HG03521 (cell line): Measurements from ENCODE around the gene FERMT3.

Source experiments
- ATAC-seq: cut with Tn5 transposase; IDR thresholded peaks from one replicate; pipeline ENCODE4 v1.9.1; 2021; ENCODE audit warnings: mild to moderate bottlenecking, moderate library complexity; ENCODE audit not compliant: unreplicated experiment

FERMT3 gene

DNA sequence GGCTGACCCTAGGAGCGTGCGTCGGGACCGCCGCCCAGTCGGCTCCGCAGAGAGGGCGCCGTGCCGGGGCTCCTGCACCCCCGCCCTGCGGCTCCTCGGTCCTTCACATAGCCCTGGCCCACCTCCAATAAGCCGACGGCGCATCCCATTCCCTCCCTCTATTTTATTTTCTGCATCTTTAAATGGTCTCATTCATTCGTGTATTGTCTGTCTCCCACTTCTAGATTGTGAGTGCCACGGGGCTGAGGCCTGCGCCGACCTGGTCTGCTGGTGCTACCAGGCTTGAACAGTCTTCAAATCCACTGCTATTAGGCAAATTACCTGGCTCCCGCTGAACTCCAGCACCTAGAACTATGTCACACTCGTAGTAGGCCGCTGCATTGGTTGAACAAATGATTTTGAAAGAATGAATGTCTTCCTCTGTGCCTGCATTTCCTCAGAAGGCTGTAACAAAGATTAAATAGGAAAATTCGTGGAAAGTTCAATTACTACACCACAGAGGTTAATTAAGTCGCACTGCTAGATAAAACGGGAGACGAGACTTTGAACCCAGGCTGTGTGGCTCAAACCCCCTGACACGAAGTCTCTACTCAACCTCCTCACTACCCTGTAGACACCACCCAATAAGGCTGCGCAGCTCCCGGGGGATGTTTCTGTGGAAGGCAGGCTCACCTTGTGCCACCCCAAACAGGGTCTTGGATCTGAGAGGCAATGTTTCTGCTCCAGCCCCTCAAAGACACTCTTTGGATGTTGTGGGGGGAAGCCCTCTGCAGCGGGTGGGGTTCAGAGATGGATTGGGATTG is 41.4 kb downstream of the FERMT3 start:
- no peak for ATAC-seq

DNA sequence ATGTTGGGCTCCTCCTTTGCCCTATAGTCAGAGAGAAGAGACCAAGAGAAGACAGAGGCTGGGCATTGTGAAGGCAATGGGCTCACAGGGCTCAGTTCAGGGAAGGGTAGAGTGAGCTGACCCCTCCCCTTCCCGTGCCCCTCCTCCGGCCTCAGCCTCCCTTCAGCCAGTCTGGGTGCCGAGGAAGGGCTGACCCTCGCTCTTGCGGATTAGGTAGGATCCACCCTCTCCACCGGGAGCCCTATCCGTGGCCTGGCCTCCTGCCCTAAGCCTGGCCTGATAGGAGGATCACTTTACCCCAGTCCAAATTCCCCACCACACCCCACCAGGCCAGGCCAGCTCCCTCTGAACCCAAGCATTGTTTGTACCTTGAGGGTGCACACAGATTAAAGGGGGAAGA is 42.1 kb downstream of the FERMT3 start:
- ATAC-seq: no peak

DNA sequence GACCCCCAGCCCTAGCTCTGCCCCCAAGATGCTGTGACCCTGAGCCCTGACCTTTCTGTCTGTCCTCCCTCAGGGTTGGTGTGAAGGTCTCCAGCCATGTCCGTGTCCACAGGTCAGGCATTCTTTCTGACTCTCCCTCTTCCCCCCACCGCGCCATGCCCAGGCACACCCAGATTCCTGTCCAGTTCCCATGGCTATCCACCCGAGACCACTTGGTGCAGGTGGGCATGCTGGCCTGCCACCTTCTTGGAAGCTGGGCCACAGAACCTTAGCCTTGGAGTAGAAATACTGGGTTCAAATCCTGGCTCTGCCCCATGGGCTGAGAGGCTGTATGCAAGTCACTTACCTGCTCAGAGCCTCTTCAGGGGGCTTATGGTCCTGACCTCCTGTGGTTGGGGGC is 42.5 kb downstream of the FERMT3 start:
- no peak for ATAC-seq

DNA sequence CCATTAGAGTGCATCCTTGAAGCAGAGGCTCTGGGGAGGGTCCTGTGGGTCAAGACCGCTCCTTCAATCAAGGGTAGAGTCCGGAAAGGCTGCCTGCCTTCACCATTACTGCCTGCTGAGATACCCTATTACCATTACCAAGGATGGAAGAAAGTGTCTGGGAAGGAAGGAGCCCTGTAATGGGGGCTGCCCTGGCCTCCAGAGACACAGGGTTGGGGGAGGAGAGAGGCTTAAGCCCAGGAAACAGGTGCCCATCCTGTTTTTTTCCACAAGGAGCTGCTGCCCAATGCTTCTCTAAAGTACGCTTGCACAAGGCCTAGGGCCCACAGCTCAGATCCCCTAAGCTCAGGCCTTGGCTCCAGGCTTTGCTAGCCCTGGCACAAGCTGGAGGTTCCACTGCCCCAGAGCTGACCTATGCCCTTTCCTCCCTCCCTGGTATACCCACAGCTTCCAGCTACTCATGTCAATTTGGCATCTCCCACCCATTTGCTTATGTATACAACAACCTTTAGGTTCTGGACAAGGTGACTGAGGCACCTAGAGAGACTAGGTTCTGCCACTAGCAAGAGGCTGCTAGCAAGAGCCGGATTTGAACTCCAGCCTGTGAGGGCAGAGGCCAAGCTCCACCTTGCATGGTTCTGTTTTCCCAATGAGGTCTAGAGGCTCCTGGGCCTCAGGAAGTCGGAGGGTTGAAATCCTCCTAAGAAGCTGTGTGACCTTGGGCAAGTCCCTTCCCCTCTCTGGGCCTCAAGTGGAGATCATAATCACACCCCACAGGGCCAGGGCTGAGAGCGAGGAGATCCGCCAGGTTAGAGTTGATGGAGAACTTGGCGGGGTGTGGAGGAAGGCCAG is 43.3 kb downstream of the FERMT3 start:
- no peak for ATAC-seq

DNA sequence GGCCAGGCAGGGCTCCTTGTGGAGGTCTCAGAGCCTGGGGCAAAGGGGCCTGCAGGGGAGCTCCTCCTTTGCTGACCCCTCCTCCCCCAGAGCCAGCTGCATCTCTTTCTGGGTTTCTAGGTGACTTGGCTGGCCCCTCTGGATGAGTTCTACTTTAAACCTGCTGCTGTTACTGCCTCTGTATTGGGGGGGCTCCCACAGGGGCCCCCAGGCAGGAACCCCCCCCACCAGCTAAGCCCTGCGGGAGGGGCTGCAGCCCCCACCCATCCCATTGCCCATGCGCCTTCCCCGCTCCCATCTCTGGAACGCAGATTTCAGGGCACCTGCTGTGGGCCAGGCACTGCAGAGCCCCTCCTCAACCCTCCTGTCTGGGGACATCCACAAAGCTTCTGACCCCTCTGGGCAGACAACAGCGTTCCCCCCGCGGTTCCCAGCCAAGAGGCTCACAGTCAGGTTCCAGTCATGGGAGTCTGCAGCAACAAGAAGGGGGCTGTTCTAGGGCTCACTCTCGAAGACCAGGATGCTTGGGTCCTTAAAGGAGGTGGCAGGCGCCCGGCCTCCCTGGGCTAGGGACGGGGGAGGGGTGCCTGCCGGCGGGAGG is 44.0 kb downstream of the FERMT3 start:
- no peak for ATAC-seq

DNA sequence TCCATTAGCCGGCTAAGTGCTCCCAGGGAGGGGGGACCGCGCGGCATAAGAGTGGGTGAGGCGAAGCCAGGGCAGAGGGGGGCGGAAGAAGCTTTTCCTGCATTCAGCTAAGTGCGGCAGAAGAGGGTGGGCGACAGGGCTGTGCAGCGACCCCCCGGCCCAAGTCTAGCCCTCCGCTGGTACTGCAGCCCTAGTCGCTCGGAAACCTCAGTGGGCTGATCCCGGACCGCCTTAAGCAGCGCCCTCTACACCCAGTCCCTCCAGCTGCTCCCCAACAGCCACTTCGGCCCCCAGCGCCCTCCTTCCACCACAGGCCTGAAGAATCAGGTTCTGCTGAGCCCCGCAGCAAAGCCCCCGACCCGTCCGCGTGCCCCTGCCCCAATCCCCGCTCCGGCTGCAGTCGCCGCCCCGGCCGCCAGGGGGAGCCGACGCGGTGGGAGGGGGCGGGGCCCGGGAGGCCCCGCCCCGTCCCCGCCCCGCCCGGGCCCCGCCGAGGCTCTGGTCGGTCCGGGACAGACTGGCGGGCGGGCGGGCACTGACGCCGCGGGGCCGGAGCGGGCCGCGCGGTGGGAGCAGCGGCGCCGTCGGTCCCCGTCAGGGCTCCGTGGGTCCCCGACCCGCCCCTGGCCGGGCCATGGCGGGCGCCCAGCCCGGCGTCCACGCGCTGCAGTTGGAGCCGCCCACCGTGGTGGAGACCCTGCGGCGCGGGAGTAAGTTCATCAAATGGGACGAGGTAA is 44.7 kb downstream of the FERMT3 start, which contains the start of gene PLCB3:
Gene PLCB3, plus strand, starts transcription at position 515 of the 737 bp plus-strand sequence. Its CDS starts 120 bp downstream, at position 635.
- ATAC-seq: peak; percentile 42

DNA sequence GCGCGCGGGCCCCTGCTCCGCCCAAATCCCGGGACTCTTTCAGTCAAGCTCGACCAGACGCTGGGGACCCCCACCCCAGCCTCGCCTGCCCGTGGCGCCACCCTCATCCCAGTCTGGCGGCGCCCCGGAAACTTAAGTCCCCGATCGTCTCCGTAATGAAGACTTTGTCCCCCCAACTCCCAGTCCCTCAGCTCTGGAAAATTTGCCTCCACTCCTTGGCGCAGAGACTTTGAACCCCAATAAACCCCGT is 45.2 kb downstream of the FERMT3 start:
- no peak for ATAC-seq

DNA sequence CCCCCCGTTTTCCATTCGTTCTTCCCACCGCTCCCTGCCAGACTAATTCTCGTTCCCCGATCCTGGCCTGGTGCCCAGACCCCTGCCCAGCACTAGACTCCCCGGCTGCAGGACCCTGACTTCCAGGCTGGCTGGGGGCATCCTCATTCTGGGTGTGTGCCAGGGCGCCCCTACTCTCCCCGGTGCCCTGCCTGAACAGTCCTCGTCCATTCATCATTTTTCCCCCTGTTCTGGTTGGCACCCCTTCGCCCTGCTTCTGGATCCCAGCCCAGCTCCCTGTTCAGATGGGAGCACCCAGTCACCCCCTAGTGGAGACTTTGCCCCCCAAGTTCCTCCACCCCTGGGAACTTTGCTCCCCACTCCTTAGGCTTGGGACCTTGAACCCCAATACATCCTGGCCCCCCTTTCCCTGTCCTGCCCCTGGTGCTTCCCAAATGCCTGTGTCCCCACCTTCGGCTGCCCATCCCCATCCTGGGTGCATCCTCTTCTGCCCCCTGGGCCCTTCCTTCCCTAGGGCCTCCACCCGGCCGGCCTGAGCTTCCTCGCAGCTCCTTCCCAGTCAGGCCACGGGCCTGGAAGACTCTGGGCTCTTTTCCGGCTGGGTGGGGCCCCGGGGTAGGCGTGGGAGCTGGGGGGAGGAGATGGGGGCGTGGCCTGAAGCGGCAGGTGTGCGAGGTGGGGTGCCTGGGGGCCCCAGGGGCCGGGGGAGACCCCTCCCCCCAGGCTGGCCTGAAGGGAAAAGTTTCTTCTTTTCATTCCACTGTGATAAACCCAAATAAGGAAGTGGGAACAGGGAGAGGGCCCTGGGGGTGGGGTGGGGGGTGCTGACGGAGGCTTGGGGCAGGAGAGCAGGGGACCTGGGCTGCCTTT is 45.7 kb downstream of the FERMT3 start:
- no peak for ATAC-seq

DNA sequence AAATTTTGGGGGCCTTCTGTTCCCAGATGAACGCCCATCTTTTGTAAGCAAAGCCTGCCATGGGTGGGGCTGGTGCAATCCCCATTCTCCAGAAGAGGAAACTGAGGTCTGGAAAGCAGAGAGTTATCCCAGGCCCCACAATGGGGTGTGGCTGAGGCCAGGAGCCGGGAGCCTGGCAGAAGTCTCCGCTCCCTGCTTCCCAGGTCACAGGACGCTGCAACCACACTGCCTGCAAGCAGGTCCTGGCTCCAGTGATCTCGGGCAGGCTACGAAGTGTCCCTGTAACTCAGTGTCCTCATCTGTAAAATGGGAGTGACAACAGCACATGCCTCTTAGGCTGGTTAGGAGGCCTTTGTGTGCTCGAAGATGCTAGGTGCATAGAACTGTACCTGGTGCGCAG is 46.5 kb downstream of the FERMT3 start:
- no peak for ATAC-seq

DNA sequence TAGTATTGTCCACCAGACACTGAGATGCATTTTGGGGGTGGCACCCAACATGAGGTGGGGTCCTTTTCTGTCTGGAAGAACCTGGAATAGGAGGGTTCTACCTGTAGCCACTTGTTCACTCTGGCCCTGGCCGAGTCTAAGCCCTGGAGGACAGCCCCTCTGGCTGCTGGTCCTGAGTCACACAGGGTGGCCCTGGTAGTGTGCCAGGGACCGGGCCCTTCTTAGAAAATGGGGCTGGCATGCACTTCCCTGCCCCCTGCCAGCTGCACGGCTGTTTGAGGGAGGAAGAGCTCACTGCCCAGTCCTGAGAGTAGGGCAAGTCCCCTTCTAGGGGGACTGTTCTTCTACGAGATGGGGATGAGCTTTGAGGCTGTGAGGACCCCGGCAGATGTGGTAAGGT is 47.0 kb downstream of the FERMT3 start:
- ATAC-seq: no peak

DNA sequence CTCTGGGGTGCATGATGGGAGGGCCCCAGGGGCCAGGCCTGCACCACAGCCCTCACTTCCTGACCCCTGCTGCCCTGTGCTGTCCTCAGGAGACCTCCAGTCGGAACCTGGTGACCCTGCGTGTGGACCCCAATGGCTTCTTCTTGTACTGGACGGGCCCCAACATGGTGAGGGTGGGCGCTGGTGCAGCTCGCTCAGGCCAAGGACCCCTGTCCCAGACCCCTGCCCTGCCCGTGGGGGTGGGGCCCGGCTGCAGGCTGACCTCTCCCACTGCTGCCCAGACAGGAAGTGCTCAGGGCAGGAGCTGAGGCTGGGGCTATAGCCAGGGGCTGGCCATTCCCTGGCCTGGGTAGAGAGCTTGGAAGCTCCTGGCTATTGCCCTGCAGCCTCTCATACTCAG is 47.8 kb downstream of the FERMT3 start:
- ATAC-seq: no peak

DNA sequence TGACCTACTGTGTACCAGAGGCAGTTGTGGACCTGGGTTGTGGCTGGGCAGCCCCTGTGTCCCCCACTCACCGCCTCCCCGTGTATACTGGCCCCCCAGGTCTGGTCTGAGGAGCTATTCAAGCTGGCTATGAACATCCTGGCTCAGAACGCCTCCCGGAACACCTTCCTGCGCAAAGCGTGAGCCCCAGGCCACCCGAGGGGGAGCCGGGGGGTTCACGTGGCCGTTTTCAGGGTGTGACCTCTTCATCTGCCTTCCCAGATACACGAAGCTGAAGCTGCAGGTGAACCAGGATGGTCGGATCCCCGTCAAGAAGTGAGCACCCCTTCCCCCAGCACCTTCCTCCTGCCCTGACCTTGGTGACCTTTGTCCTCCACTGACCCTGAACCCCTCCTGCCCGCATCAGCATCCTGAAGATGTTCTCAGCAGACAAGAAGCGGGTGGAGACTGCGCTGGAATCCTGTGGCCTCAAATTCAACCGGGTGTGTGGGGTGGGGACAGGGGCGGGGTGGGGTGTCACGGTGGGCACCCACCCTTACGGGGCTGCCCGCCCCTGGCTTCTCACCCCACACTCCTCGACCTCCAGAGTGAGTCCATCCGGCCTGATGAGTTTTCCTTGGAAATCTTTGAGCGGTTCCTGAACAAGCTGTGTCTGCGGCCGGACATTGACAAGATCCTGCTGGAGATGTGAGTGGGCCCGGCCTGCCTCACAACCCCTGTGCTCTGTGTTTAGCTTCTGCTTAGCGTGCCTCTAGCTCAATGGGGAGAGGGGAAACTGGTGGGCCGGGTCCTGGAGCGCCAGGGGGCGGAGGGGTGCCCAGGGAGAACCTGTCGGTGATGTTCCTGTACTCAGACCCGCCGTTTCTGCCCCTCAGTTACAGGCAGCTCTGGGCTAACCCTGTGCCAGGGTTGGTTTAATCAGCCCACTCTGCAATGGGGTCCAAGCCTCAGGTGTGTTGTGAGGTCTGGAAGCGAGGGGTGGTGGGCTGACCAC is 48.9 kb downstream of the FERMT3 start:
- ATAC-seq: no peak

DNA sequence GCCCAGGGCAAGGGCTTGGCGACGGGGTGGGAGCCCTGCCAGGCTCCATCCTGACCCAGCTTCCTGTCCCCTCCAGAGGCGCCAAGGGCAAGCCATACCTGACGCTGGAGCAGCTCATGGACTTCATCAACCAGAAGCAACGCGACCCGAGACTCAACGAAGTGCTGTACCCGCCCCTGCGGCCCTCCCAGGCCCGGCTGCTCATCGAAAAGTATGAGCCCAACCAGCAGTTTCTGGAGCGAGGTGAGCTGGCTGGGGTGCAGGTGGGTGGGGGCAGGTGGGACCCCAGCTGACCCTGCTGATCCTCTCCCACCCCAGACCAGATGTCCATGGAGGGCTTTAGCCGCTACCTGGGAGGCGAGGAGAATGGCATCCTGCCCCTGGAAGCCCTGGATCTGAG is 49.8 kb downstream of the FERMT3 start:
- no peak for ATAC-seq

DNA sequence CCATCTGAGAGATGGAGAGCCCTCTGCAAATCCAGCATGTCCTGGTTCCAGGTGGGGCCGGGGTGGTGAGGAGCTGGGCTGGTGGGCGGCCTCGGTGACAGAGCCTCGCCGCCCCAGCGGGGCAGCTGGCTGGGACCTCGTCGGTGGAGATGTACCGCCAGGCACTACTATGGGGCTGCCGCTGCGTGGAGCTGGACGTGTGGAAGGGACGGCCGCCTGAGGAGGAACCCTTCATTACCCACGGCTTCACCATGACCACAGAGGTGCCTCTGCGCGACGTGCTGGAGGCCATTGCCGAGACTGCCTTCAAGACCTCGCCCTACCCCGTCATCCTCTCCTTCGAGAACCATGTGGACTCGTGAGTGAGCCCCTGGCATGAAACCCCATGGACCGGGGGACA is 51.8 kb downstream of the FERMT3 start:
- ATAC-seq: no peak

DNA sequence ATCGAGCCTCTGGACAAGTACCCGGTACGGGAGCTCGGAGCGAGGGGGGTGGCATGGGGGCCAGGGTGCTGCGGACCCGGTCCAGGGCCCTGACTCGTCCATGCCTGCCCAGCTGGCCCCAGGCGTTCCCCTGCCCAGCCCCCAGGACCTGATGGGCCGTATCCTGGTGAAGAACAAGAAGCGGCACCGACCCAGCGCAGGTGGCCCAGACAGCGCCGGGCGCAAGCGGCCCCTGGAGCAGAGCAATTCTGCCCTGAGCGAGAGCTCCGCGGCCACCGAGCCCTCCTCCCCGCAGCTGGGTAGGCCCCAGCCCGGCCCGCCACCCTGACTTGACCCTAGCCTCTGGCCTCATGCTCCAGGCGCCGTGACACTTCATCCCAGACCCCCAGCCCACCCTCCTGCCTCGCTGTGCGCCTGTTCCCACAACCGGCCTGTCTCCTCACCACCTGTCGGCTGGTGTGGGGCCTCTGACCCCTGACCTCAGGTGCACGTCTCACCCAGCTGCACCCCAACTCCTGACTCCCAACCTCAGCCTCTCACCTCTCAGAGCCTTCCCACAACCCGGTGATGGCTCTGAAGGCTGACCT is 52.5 kb downstream of the FERMT3 start:
- ATAC-seq: no peak

DNA sequence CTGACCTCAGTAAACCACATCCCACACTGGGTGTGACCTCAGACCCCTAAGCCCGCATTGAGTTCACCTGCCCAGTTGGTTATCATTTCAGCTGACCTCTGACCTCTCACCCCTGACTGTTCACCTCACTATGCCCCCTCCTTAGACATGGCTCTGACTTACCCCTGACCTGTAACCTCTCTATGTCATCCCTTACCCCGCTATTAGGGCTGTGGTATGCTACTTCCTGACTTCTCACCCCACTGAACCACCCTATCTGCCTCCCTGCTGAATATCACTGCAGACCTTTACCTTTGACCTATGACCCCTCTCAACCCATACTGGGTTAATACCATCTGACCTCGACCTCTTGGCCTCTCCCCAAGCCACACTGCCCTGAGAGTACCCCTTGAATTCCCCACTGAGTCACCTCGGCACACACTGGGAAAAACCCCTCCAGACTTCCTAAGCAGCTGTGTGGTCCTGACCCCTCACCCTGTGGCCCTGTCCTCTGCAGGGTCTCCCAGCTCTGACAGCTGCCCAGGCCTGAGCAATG is 53.1 kb downstream of the FERMT3 start:
- no peak for ATAC-seq

DNA sequence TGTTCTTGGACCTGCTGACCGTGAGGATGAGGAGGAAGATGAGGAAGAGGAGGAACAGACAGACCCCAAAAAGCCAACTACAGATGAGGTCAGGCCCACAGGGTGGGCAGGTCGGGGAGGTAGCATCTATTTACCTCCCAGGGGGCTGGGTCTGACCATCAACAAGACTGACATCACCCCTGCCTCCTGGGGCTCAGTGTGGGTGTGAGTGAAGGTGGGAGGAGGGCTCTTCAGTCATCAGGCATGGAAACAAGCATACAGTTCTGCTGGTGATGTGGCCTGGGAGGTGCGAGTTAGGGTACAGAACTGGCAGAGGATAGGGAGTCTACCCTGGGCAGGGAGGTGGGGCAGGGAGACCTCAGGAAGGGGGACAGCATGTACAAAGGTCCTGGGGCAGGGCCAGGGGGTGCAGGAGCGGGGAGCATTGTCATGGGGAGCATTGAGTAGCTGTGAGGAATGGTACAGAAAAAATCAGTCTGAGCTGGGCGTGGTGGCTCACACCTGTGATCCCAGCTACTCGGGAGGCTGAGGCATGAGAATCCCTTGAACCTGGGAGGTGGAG is 53.7 kb downstream of the FERMT3 start:
- ATAC-seq: no peak

DNA sequence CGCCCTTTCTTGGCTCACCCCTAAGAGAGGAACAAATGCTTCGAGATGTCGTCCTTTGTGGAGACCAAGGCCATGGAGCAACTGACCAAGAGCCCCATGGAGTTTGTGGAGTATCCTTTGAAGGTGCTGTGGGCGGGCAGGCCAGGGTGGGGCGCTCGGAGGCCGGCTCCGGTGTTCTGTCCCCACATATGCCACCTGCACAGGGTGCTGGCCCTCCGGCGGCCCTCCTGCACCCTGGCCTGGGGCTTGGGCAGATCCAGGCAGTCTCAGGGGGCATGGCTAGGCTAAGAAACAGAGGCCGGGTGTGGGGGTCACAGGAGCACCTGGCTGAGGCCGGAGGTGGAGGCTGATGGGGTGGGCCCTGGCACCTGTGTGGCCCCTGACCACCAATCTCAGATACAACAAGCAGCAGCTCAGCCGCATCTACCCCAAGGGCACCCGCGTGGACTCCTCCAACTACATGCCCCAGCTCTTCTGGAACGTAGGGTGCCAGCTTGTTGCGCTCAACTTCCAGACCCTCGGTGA is 55.1 kb downstream of the FERMT3 start:
- no peak for ATAC-seq
